Muscle of leg (tissue), 16 donors: ENCODE data around the gene GAB4. TPM values are rescaled to one million over a fixed set of nuclear protein-coding genes. Genes with fewer than 3 reads are reported as not detected.
A peak's percentile ranks its signal among the peaks of the same experiment; 100 is the strongest.
"Not testable (repeated sequence)": the region's sequence is repeated elsewhere in the genome, so short reads cannot be mapped to it uniquely, and the experiment has no call there.

Experiments
- DNase-seq: peaks from one replicate; pipeline ENCODE4 v3.0.0; 2013
- H3K27ac ChIP-seq: one replicate; pipeline ENCODE4 v1.5.1; 2013; ENCODE audit warnings: mild to moderate bottlenecking, low read length, control low read depth
- H3K27me3 ChIP-seq: one replicate; pipeline ENCODE4 v1.6.1; 2013; ENCODE audit warnings: low read length; ENCODE audit not compliant: control insufficient read depth, insufficient read depth
- H3K36me3 ChIP-seq: one replicate; pipeline ENCODE4 v1.6.1; 2013; ENCODE audit warnings: low read length; ENCODE audit not compliant: control insufficient read depth, insufficient read depth
- H3K4me1 ChIP-seq: one replicate; pipeline ENCODE4 v1.6.1; 2013; ENCODE audit warnings: low read length; ENCODE audit not compliant: control insufficient read depth, insufficient read depth
- H3K4me3 ChIP-seq: one replicate; pipeline ENCODE4 v1.5.1; 2013; ENCODE audit warnings: low read length, control low read depth
- H3K9me3 ChIP-seq: replicated peaks from 2 replicates; pipeline ENCODE4 v1.6.1; 2013; ENCODE audit warnings: low read depth, low read length; ENCODE audit not compliant: control insufficient read depth
- WGBS: methylation state at CpG from one replicate; pipeline ENCODE4 v1.1.5; 2013; ENCODE audit warnings: missing lambda C conversion rate; ENCODE audit not compliant: insufficient coverage; 5-methylcytosine and 5-hydroxymethylcytosine counted together
- long read RNA-seq, 11 donors: transcript quantifications; one replicate each; lab custom pipeline, GENCODE V29; 2026
- polyA plus RNA-seq, 8 donors: library from polyadenylated mRNA; unstranded; fragments of 120-200 nt; gene quantifications; one replicate each; pipeline versions ENCODE4 v1.2.1 to v1.2.3, GENCODE V29; 2013; ENCODE audit warnings: inconsistent platforms in 1 of 8, low replicate concordance in 1 of 8; ENCODE audit not compliant: insufficient read length in 8 of 8, insufficient read depth in 1 of 8
- total RNA-seq: library from RNA; stranded (reverse); fragments of 120-200 nt; gene quantifications from one replicate; pipeline ENCODE4 v1.2.4, GENCODE V29; 2013

Gene GAB4
- not detected for total RNA-seq
- not detected for polyA plus RNA-seq
- long read RNA-seq, donor 1, result 0 reads
- long read RNA-seq, donor 2, result 0 reads
- long read RNA-seq, donor 3, result 0 reads
- long read RNA-seq, donor 4, result 0 reads
- long read RNA-seq, donor 5, result 0 reads
- long read RNA-seq, donor 6, result 0 reads
- long read RNA-seq, donor 7, result 0 reads
- long read RNA-seq, donor 8, result 0 reads
- long read RNA-seq, donor 9, result 0 reads
- long read RNA-seq, donor 10, result 0 reads
- long read RNA-seq, donor 11, result 0 reads

GRCh38 chr22:17007852-17008731 is at the start of gene GAB4:
TSS of gene GAB4 (minus strand) at chr22:17008222. CDS start at chr22:17008114, 108 bp downstream.
- DNase-seq, result no peak
- H3K27ac ChIP-seq, result no peak within 1 kb of the TSS
- no peaks in the 10 kb centered on the region for H3K36me3 ChIP-seq
- 71% methylated on average over 46 of the region's 49 CpGs for WGBS
- H3K27me3 ChIP-seq, result peaks cover 10% of the 10 kb centered on the region
- no peak within 1 kb of the TSS for H3K4me3 ChIP-seq
- no peaks in the 10 kb centered on the region for H3K9me3 ChIP-seq
- no peaks in the 10 kb centered on the region for H3K4me1 ChIP-seq

GRCh38 chr22:17056807-17057206 is 48.8 kb upstream of the GAB4 start:
- no peaks in the 10 kb centered on the region for H3K27me3 ChIP-seq
- no peaks in the 10 kb centered on the region for H3K36me3 ChIP-seq
- H3K9me3 ChIP-seq, result no peaks in the 10 kb centered on the region
- no peak overlapping the region for H3K4me3 ChIP-seq
- 75% methylated on average over 7 of the region's 8 CpGs for WGBS
- no peak overlapping the region for H3K27ac ChIP-seq
- no peaks in the 10 kb centered on the region for H3K4me1 ChIP-seq
- no peak for DNase-seq

GRCh38 chr22:17056058-17056457 is 48.0 kb upstream of the GAB4 start:
- H3K4me1 ChIP-seq, result no peaks in the 10 kb centered on the region
- 81% methylated on average over 5 of the region's 5 CpGs for WGBS
- H3K36me3 ChIP-seq, result no peaks in the 10 kb centered on the region
- DNase-seq, result no peak
- no peak overlapping the region for H3K27ac ChIP-seq
- no peak overlapping the region for H3K4me3 ChIP-seq
- no peaks in the 10 kb centered on the region for H3K27me3 ChIP-seq
- H3K9me3 ChIP-seq, result no peaks in the 10 kb centered on the region

GRCh38 chr22:17047656-17048055 is 39.6 kb upstream of the GAB4 start:
- H3K4me1 ChIP-seq, result no peaks in the 10 kb centered on the region
- H3K4me3 ChIP-seq, result no peak overlapping the region
- peaks cover 2% of the 10 kb centered on the region for H3K36me3 ChIP-seq
- H3K9me3 ChIP-seq, result no peaks in the 10 kb centered on the region
- H3K27ac ChIP-seq, result no peak overlapping the region
- DNase-seq, result no peak
- 100% methylated on average over 1 of the region's 1 CpG for WGBS
- peaks cover 4% of the 10 kb centered on the region for H3K27me3 ChIP-seq

GRCh38 chr22:17046566-17047348 is 38.7 kb upstream of the GAB4 start:
- no peaks in the 10 kb centered on the region for H3K9me3 ChIP-seq
- DNase-seq, result no peak
- WGBS, result no CpG with 5 or more reads among the region's 5 CpGs

GRCh38 chr22:17043521-17043920 is 35.5 kb upstream of the GAB4 start:
- Histone ChIP-seq H3K9me3 (no peaks in the 10 kb centered on the region), H3K36me3 (peaks cover 2% of the 10 kb centered on the region), H3K27ac (no peak overlapping the region)

More at GRCh38 chr22:17046566-17047348, 38.7 kb upstream of the GAB4 start:
- H3K4me3 ChIP-seq, result no peak overlapping the region
- H3K27ac ChIP-seq, result no peak overlapping the region
- H3K36me3 ChIP-seq, result peaks cover 2% of the 10 kb centered on the region
- H3K27me3 ChIP-seq, result peaks cover 4% of the 10 kb centered on the region
- H3K4me1 ChIP-seq, result no peaks in the 10 kb centered on the region

GRCh38 chr22:17036842-17037711 is 29.1 kb upstream of the GAB4 start:
- not testable (repeated sequence) for H3K36me3 ChIP-seq, H3K9me3 ChIP-seq, H3K4me1 ChIP-seq
- peak overlapping the region; percentile 47 for H3K27ac ChIP-seq
- peaks cover 19% of the 10 kb centered on the region for H3K27me3 ChIP-seq
- peak; percentile 22 for DNase-seq
- 15% methylated on average over 20 of the region's 56 CpGs for WGBS
- peak overlapping the region; percentile 34 for H3K4me3 ChIP-seq

More at GRCh38 chr22:17043521-17043920, 35.5 kb upstream of the GAB4 start:
- no peak for DNase-seq
- Histone ChIP-seq H3K4me1 (no peaks in the 10 kb centered on the region), H3K4me3 (no peak overlapping the region), H3K27me3 (peaks cover 3% of the 10 kb centered on the region)

GRCh38 chr22:17035976-17036841 is 28.2 kb upstream of the GAB4 start:
- H3K27me3 ChIP-seq, result peaks cover 19% of the 10 kb centered on the region
- H3K4me3 ChIP-seq, result peak overlapping the region; percentile 10
- WGBS, result 15% methylated on average over 31 of the region's 56 CpGs
- not testable (repeated sequence) for DNase-seq, H3K27ac ChIP-seq, H3K36me3 ChIP-seq, H3K9me3 ChIP-seq, H3K4me1 ChIP-seq

- H3K4me3 ChIP-seq, result no peak overlapping the region
- H3K36me3 ChIP-seq, result no peaks in the 10 kb centered on the region
- H3K27me3 ChIP-seq, result peaks cover 19% of the 10 kb centered on the region
- 57% methylated on average over 4 of the region's 4 CpGs for WGBS
- no peak for DNase-seq
- H3K4me1 ChIP-seq, result no peaks in the 10 kb centered on the region
- H3K9me3 ChIP-seq, result peaks cover 2% of the 10 kb centered on the region
- H3K27ac ChIP-seq, result no peak overlapping the region
Measured at GRCh38 chr22:17035246-17035645, 27.2 kb upstream of the GAB4 start.
